Osteocyte (in vitro differentiated cells): ENCODE measurements around the gene TTC34. TPM values are rescaled to one million over a fixed set of nuclear protein-coding genes. Genes with fewer than 3 reads are reported as not detected.

Experiments
- DNase-seq: peaks from one replicate; pipeline ENCODE4 v3.0.0; 2021; ENCODE audit warnings: mixed read lengths; ENCODE audit not compliant: unreplicated experiment; ENCODE audit errors: extremely low spot score
- H3K27ac Mint-ChIP-seq: one replicate; pipeline ENCODE4 v1.8.0; 2021; ENCODE audit warnings: mild to moderate bottlenecking, mixed read lengths; ENCODE audit not compliant: unreplicated experiment
- H3K27me3 Mint-ChIP-seq: one replicate; pipeline ENCODE4 v1.8.0; 2021; ENCODE audit warnings: mixed read lengths; ENCODE audit not compliant: unreplicated experiment
- H3K36me3 Mint-ChIP-seq: one replicate; pipeline ENCODE4 v1.8.0; 2021; ENCODE audit warnings: mixed read lengths; ENCODE audit not compliant: unreplicated experiment
- H3K4me1 Mint-ChIP-seq: one replicate; pipeline ENCODE4 v1.8.0; 2021; ENCODE audit warnings: mixed read lengths; ENCODE audit not compliant: unreplicated experiment
- H3K4me3 Mint-ChIP-seq: one replicate; pipeline ENCODE4 v1.8.0; 2021; ENCODE audit warnings: mild to moderate bottlenecking, moderate library complexity, mixed read lengths; ENCODE audit not compliant: unreplicated experiment
- H3K9me3 Mint-ChIP-seq: one replicate; pipeline ENCODE4 v1.8.0; 2021; ENCODE audit warnings: mixed read lengths; ENCODE audit not compliant: unreplicated experiment
- CTCF ChIP-seq: fragments of 200-600 bp; sonication (generic); IDR thresholded peaks from 2 replicates; pipeline ENCODE4 v1.5.0; 2021; ENCODE audit warnings: antibody characterized with exemption, mild to moderate bottlenecking, moderate library complexity
- total RNA-seq: library from RNA; stranded (reverse); gene quantifications from 2 replicates; pipeline ENCODE4 v1.2.1, GENCODE V29; 2021

TTC34 gene
- total RNA-seq, 1 donor from 2014 or later = 1.7 TPM

- H3K9me3 Mint-ChIP-seq = peaks cover 8% of the 10 kb centered on the region
Measured at GRCh38 chr1:2812136-2812535, 10.6 kb upstream of the TTC34 start.

GRCh38 chr1:2811533-2811918, 10.0 kb upstream of the TTC34 start:
- no peaks in the 10 kb centered on the region for H3K36me3 Mint-ChIP-seq
- TF ChIP-seq CTCF = no peak
- H3K27me3 Mint-ChIP-seq = no peaks in the 10 kb centered on the region
- H3K4me1 Mint-ChIP-seq = no peaks in the 10 kb centered on the region
- H3K4me3 Mint-ChIP-seq = no peak overlapping the region
- DNase-seq = no peak
- H3K9me3 Mint-ChIP-seq = peaks cover 11% of the 10 kb centered on the region
- H3K27ac Mint-ChIP-seq = no peak overlapping the region

More at GRCh38 chr1:2812136-2812535, 10.6 kb upstream of the TTC34 start:
- Mint-ChIP-seq H3K4me1 (no peaks in the 10 kb centered on the region), H3K4me3 (no peak overlapping the region), H3K36me3 (no peaks in the 10 kb centered on the region), H3K27me3 (no peaks in the 10 kb centered on the region), H3K27ac (no peak overlapping the region)
- TF ChIP-seq CTCF = no peak
- no peak for DNase-seq

GRCh38 chr1:2810899-2811532, 9.5 kb upstream of the TTC34 start:
- Mint-ChIP-seq H3K27me3 (no peaks in the 10 kb centered on the region), H3K27ac (no peak overlapping the region), H3K9me3 (peaks cover 11% of the 10 kb centered on the region), H3K4me1 (no peaks in the 10 kb centered on the region), H3K4me3 (no peak overlapping the region), H3K36me3 (no peaks in the 10 kb centered on the region)
- no peak for DNase-seq
- no peak for TF ChIP-seq CTCF

GRCh38 chr1:2810281-2810680, 8.8 kb upstream of the TTC34 start:
- Mint-ChIP-seq H3K4me3 (no peak overlapping the region), H3K27me3 (no peaks in the 10 kb centered on the region), H3K27ac (no peak overlapping the region), H3K9me3 (peaks cover 11% of the 10 kb centered on the region), H3K36me3 (no peaks in the 10 kb centered on the region), H3K4me1 (no peaks in the 10 kb centered on the region)
- DNase-seq = no peak
- no peak for TF ChIP-seq CTCF

- no peak for TF ChIP-seq CTCF
- DNase-seq = no peak
- H3K36me3 Mint-ChIP-seq = no peaks in the 10 kb centered on the region
- H3K4me3 Mint-ChIP-seq = no peak overlapping the region
- no peak overlapping the region for H3K27ac Mint-ChIP-seq
- H3K9me3 Mint-ChIP-seq = peaks cover 11% of the 10 kb centered on the region
- H3K27me3 Mint-ChIP-seq = no peaks in the 10 kb centered on the region
- H3K4me1 Mint-ChIP-seq = no peaks in the 10 kb centered on the region
Measured at GRCh38 chr1:2809656-2810055, 8.2 kb upstream of the TTC34 start.
